Adrenal gland (tissue), 12 donors: ENCODE measurements around the gene MYMK. TPM values are rescaled to one million over a fixed set of nuclear protein-coding genes. Genes with fewer than 3 reads are reported as not detected.

Source experiments
- DNase-seq, 7 donors: peaks; one replicate each; pipeline ENCODE4 v3.0.0-alpha.2; 2019 to 2020
- H3K27ac ChIP-seq, 5 donors: fragments of 200-600 bp; sonication (generic) in 4 of 5; 1 replicate in 3 of 5; 2 replicates in 2 of 5; pipeline versions ENCODE4 v1.5.1 to v1.8.0; 2016 to 2020; ENCODE audit warnings: mild to moderate bottlenecking in 1 of 5
- H3K27me3 ChIP-seq: fragments of 200-600 bp; 2 replicates; pipeline ENCODE4 v1.8.0; 2021
- H3K36me3 ChIP-seq, 2 donors: fragments of 200-600 bp; replicated peaks in 1 of 2; 1 replicate in 1 of 2; 2 replicates in 1 of 2; pipeline versions ENCODE4 v1.5.1 to v1.8.0; 2018 to 2022
- H3K4me1 ChIP-seq, 2 donors: fragments of 200-600 bp; replicated peaks in 1 of 2; 1 replicate in 1 of 2; 2 replicates in 1 of 2; pipeline versions ENCODE4 v1.5.1 to v1.8.0; 2018 to 2021
- H3K4me3 ChIP-seq, 4 donors: fragments of 200-600 bp; sonication (generic) in 3 of 4; one replicate each; pipeline ENCODE4 v1.5.1; 2016 to 2018
- H3K9me3 ChIP-seq, 3 donors: fragments of 200-600 bp; sonication (generic) in 1 of 3; replicated peaks in 1 of 3; 1 replicate in 2 of 3; 2 replicates in 1 of 3; pipeline versions ENCODE4 v1.5.1 to v1.8.0; 2016 to 2021
- CTCF ChIP-seq, 6 experiments: fragments of 450-650 bp in 4 of 6; fragments of 200-600 bp in 2 of 6; sonication (generic) in 1 of 6; IDR thresholded peaks; 1 replicate in 5 of 6; 2 replicates in 1 of 6; pipeline versions ENCODE4 v1.5.1 to v1.8.0; 2016 to 2021; ENCODE audit warnings: antibody characterized with exemption in 6 of 6, mild to moderate bottlenecking in 2 of 6, moderate library complexity in 1 of 6
- POLR2A ChIP-seq, 2 donors: fragments of 450-650 bp; IDR thresholded peaks; one replicate each; pipeline ENCODE4 v1.6.1; 2017; ENCODE audit warnings: antibody characterized with exemption in 2 of 2, mild to moderate bottlenecking in 2 of 2, moderate library complexity in 1 of 2
- WGBS, 4 donors: extraction: QIAGEN DNeasy Blood & Tissue Kit in 2 of 4; methylation state at CpG; one replicate each; pipeline versions ENCODE4 v1.1.5 to v1.1.7; 2013 to 2017; 5-methylcytosine and 5-hydroxymethylcytosine counted together
- intact Hi-C, 2 donors: fragments of 100-400 bp; cut with DNase I; formaldehyde crosslinking; loops; one replicate each; pipeline versions ENCODE4 v1.14.1 to v1.15.0; 2022 to 2023
- polyA plus RNA-seq, 3 donors: library from polyadenylated mRNA; stranded (reverse); fragments of 200-250 nt in 2 of 3; fragments of 350-450 nt in 1 of 3; fragmentation: Illumina TruSeq in 1 of 3; extraction: RNeasy Lipid Tissue Mini Kit (QIAGEN cat#74804) in 1 of 3; gene quantifications; one replicate each; pipeline ENCODE4 v1.2.3, GENCODE V29; 2013 to 2014
- total RNA-seq, 9 donors: library from RNA; depleted of rRNA in 4 of 9; stranded (reverse); fragments of >200 nt in 4 of 9; fragments of 120-200 nt in 1 of 9; fragmentation: NEBNext Ultra II Directional in 1 of 9; extraction: Animal tissue kit (Norgen Biotek cat#: 25700) in 1 of 9; gene quantifications; one replicate each; pipeline versions ENCODE4 v1.1.0 to v1.2.4, GENCODE V29; 2013 to 2023
- donor health status: healthy with polysubstance abuse.
- donor health status: Bipolar disorder and iron deficiency.
- donor health status: DM: yes; HTN: yes; CAD: no.
- donor health status: DM: no; HTN: no; CAD: no.
- donor health status: DM: no; HTN: no; CAD: no.
- donor health status: DM: yes; HTN: yes; CAD: no.

The MYMK gene
- total and polyA plus RNA-seq, 12 donors: not detected

- intact Hi-C loops: loop anchor here in 1 of 2 donors (5.0 kb wide), 1 partner anchor 189 kb away; no protein-coding TSS in a partner anchor
- 71 to 80% (median 74%) methylated on average over 11 to 22 of the region's 22 CpGs for WGBS, 4 donors
- peak overlapping the region in 2 of 5 donors; percentile 21 to 83 for H3K27ac ChIP-seq
- no peaks in the 10 kb centered on the region for H3K36me3 ChIP-seq
- H3K4me1 ChIP-seq: peaks cover 4 to 16% of the 10 kb centered on the region in 2 donors
- no peaks in the 10 kb centered on the region for H3K27me3 ChIP-seq
- H3K9me3 ChIP-seq: no peaks in the 10 kb centered on the region
- no peak for DNase-seq
- TF ChIP-seq CTCF (IDR thresholded peaks at IDR 0.05) (no peak), POLR2A (IDR thresholded peaks at IDR 0.05) (no peak)
- no peak overlapping the region for H3K4me3 ChIP-seq
Observed at GRCh38 chr9:133528001-133528875, 3.5 kb upstream of the MYMK start.

GRCh38 chr9:133527444-133527920, 2.7 kb upstream of the MYMK start:
- peaks cover 4 to 16% of the 10 kb centered on the region in 2 donors for H3K4me1 ChIP-seq
- no peaks in the 10 kb centered on the region for H3K27me3 ChIP-seq
- WGBS, 4 donors: 56 to 72% (median 62%) methylated on average over 14 to 18 of the region's 18 CpGs
- DNase-seq: no peak
- TF ChIP-seq CTCF (IDR thresholded peaks at IDR 0.05) (no peak), POLR2A (IDR thresholded peaks at IDR 0.05) (no peak)
- no peaks in the 10 kb centered on the region for H3K36me3 ChIP-seq
- H3K4me3 ChIP-seq: no peak overlapping the region
- peak overlapping the region in 2 of 5 donors; percentile 21 to 83 for H3K27ac ChIP-seq
- H3K9me3 ChIP-seq: no peaks in the 10 kb centered on the region
- intact Hi-C loops: loop anchor here in 1 of 2 donors (5.0 kb wide), 1 partner anchor 190 kb away; no protein-coding TSS in a partner anchor

- peak overlapping the region in 2 of 5 donors; percentile 26 to 83 for H3K27ac ChIP-seq
- H3K36me3 ChIP-seq: no peaks in the 10 kb centered on the region
- TF ChIP-seq CTCF (IDR thresholded peaks at IDR 0.05): no peak
- TF ChIP-seq POLR2A (IDR thresholded peaks at IDR 0.05): no peak
- no peak for DNase-seq
- intact Hi-C loops: loop anchor here in 1 of 2 donors (5.0 kb wide), 1 partner anchor 190 kb away; no protein-coding TSS in a partner anchor
- no peaks in the 10 kb centered on the region for H3K27me3 ChIP-seq
- peaks cover 4 to 16% of the 10 kb centered on the region in 2 donors for H3K4me1 ChIP-seq
- 44 to 83% (median 51%) methylated on average over 8 to 21 of the region's 21 CpGs for WGBS, 4 donors
- no peaks in the 10 kb centered on the region for H3K9me3 ChIP-seq
- H3K4me3 ChIP-seq: no peak overlapping the region
Observed at GRCh38 chr9:133526721-133527321, 2.1 kb upstream of the MYMK start.

- no peaks in the 10 kb centered on the region for H3K9me3 ChIP-seq
- no peaks in the 10 kb centered on the region for H3K36me3 ChIP-seq
- no peak for DNase-seq
- H3K4me3 ChIP-seq: no peak overlapping the region
- WGBS, 4 donors: 68 to 84% (median 82%) methylated on average over 8 of the region's 8 CpGs
- H3K27ac ChIP-seq: peak overlapping the region in 1 of 5 donors; percentile 34
- intact Hi-C loops: loop anchor here in 1 of 2 donors (5.0 kb wide), 1 partner anchor 192 kb away; no protein-coding TSS in a partner anchor
- TF ChIP-seq POLR2A (IDR thresholded peaks at IDR 0.05): no peak
- TF ChIP-seq CTCF (IDR thresholded peaks at IDR 0.05): no peak
- H3K4me1 ChIP-seq: peaks cover 4 to 16% of the 10 kb centered on the region in 2 donors
- no peaks in the 10 kb centered on the region for H3K27me3 ChIP-seq
Observed at GRCh38 chr9:133525677-133526076, 918 bp upstream of the MYMK start.
